Muscle of arm (tissue), 12 donors: ENCODE results near the gene ZNF440. TPM values are rescaled to one million over a fixed set of nuclear protein-coding genes. Genes with fewer than 3 reads are reported as not detected.

ENCODE experiments used
- DNase-seq: peaks from one replicate; pipeline ENCODE4 v3.0.0-alpha.2; 2013
- polyA plus RNA-seq, 12 donors: library from polyadenylated mRNA; unstranded; fragments of 120-200 nt; gene quantifications; one replicate each; pipeline ENCODE4 v1.2.1, GENCODE V29; 2013; ENCODE audit not compliant: insufficient read length in 12 of 12

Gene ZNF440
- polyA plus RNA-seq, 12 donors: 3.8 to 14.2 (median 6.1) TPM; not detected in 1

DNA sequence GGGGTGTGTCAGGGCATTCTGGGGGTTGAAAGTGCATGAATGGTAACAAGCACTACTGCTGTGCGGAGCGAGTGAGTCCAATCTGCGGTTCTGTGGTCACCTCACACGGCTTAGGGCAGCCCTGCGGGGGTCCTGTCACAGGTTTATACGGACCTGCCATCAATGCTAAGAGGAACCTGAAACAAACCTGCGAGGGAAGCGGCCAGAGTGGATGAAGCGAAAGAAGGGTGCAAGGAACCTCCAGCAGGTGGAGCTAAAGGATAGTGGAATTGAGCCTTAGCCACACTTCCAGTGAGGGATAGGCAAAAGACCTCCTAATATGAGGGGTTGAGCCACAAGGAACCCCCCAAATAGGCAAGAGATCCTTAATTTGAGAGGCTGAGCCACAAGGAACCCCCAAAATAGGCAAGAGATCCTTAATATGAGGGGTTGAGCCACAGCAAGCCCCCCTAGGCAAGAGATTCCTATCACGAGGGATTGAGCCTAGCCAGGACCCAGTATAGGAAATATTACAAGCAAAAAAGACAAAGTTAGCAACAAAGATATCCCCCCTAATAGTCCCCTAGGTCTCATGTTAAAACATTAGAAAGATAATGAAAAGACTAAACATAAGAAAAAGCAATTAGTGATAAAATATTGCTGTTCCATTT lies 67.2 kb downstream of the ZNF440 start:
- DNase-seq: peak; percentile 48

DNA sequence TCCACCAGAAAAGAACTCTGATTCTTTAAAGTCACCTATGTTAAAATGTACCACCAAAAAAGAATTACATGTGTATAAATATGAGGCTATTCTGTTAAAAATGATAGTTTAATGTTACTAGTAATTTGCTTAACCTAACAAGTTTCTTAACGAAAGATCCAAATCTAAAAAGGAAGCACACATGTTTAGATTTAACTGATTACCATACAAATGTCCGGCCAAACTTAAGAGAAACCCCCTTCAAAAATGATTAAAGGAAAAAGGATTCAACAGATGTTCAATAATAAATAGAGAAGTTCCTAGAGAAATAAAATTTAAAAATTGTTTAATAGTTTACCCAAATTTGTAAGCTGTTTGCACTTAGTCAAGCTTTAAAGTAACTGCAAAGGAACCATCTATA lies 68.5 kb downstream of the ZNF440 start:
- DNase-seq: no peak

Other genes starting within 250 kb of the ZNF440 start
- 1 to 10 TPM in 9 of 12 donors, under 1 TPM in 1, not detected in 2; 0.52 to 4.8 (median 1.7) TPM for gene ACP5, start 236.6 kb upstream of the ZNF440 start, polyA plus RNA-seq
- gene ZNF627, start 216.8 kb upstream of the ZNF440 start, polyA plus RNA-seq: 10 to 100 TPM in 10 of 12 donors, 1 to 10 TPM in 1, not detected in 1; 5.1 to 18.6 (median 15.7) TPM
- 1 to 10 TPM in 10 of 12 donors, not detected in 2; 3.7 to 8.0 (median 5.4) TPM for gene ZNF823, start 75.3 kb upstream of the ZNF440 start, polyA plus RNA-seq
- 10 to 100 TPM in 3 of 12 donors, 1 to 10 TPM in 8, not detected in 1; 2.3 to 13.1 (median 7.6) TPM for gene ZNF441, start 47.3 kb upstream of the ZNF440 start, polyA plus RNA-seq
- gene ZNF491, start 15.8 kb upstream of the ZNF440 start, polyA plus RNA-seq: 1 to 10 TPM in 10 of 12 donors, not detected in 2; 2.6 to 6.1 (median 4.0) TPM
- gene ZNF439, start 34.5 kb downstream of the ZNF440 start, polyA plus RNA-seq: 10 to 100 TPM in 1 of 12 donors, 1 to 10 TPM in 10, not detected in 1; 2.9 to 11.7 (median 5.5) TPM
- gene ZNF69, start 73.5 kb downstream of the ZNF440 start, polyA plus RNA-seq: 10 to 100 TPM in 1 of 12 donors, 1 to 10 TPM in 10, not detected in 1; 2.8 to 10.5 (median 3.9) TPM
- 10 to 100 TPM in 4 of 12 donors, 1 to 10 TPM in 7, not detected in 1; 4.3 to 14.4 (median 8.1) TPM for gene ZNF700, start 110.8 kb downstream of the ZNF440 start, polyA plus RNA-seq
- 1 to 10 TPM in 10 of 12 donors, not detected in 2; 1.2 to 4.2 (median 2.2) TPM for gene ZNF763, start 150.8 kb downstream of the ZNF440 start, polyA plus RNA-seq
- gene ZNF433, start 221.4 kb downstream of the ZNF440 start, polyA plus RNA-seq: 1 to 10 TPM in 10 of 12 donors, not detected in 2; 2.9 to 7.7 (median 4.8) TPM
- gene ZNF878, start 238.7 kb downstream of the ZNF440 start, polyA plus RNA-seq: under 1 TPM in 10 of 12 donors, not detected in 2; 0.18 to 0.92 (median 0.52) TPM